GM21447 (cell line): ENCODE data around the gene MKRN2.

Experiments
- ATAC-seq: cut with Tn5 transposase; IDR thresholded peaks from one replicate; pipeline ENCODE4 v1.9.1; 2021; ENCODE audit not compliant: unreplicated experiment

The MKRN2 gene

DNA sequence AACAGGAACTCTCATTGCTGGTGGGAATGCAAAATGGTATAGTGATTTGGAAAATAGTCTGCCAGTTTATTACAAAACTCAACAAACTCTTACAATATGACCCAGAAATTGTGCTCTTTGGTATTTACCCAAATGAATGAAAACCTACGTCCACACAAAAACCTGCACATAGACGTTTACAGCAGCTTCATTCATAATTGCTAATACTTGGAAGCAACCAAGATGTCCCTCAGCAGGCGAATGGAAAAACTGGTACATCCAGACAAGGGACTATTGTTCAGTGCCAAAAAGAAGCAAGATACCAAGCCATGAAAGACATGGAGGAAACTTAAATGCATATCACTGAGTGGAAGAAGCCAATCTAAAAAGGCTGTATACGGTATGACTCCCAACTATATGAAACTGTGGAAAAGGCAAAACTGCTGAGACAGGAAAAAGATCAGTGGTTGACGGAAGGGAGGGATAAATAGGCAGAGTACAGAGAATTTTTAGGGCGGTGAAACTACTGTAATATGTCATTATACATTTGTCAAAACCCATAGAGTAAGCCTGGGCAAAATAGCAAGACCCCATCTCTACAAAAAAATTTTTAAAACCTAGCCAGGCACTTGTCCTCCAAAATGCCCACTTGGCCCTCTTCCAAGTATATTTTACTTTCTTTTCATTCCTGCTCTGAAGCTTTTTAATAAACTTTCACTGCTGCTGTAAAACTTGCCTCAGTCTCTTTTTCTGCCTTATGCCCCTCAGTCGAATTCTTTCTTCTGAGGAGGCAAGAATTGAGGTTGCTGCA lies 6.7 kb upstream of the MKRN2 start:
- no peak for ATAC-seq

DNA sequence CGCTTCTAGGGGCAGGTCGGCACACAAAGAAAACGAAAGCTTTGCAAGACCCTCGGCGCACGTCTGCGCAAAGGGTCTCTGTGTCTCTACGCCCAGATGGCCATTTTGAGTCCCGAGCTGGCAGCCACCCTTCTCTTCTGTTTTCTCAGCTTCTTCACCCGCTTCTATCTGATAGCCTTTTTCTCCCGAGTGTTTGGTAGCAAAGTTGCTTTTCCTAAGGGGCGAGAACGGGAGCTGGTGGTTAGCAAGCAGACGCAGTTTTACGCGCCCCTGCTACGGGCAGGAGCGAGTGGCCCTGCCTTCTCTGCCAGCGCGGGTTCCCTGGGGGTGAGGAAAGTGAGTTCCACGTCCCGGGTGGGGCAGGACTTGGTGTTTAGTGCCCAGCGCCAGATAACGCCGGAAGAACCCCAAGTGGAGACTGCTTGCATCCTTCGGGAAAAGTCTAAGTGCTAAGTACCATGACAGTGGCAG lies 2.9 kb upstream of the MKRN2 start:
- no peak for ATAC-seq

DNA sequence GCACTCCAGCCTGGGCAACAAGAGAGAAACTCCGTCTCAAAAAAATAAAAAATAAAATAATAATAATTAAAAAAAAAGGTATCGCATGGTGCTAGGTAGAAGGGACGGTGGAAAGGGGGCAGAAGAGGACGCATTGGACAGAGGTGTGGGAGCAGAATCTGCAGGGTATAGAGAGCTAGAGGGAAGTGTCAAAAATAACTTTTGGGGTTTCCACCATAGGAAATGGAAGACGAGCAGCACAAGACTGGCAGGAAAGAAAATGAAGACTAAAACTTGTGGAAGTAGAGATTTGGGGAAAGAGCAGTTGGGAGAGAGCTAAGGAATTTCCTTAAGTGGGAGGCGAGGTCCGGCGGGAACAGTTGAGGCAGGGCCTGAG lies 585 bp upstream of the MKRN2 start:
- no peak for ATAC-seq

DNA sequence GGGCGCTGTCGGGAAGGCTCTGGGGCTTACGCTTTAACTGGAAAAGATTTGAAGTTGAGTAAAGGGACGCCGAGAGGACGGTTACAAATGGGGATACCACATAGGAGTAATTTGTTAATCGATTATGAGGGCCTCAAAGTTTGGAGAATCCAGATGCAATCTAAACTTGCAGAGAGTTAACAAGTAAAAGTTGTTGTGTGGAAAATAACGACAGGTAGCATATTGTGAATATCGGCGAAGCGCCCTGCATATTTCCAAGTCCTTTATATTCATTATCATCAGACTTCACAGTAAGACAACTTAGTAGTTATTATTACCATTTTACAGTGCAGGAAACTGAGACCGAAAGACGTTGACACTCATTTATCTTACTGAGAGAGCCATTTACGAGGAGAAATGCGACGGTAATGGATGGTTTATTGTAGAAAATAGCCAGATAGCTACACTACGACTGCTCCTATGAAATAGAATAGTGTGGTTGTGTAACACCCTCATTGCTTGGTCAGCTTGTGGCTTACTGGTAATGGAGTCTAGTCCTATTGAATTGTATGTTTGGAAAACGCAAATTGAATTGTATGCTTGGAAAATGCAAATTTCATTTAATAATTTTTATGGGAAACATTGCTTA lies 700 bp downstream of the MKRN2 start:
- ATAC-seq: no peak

DNA sequence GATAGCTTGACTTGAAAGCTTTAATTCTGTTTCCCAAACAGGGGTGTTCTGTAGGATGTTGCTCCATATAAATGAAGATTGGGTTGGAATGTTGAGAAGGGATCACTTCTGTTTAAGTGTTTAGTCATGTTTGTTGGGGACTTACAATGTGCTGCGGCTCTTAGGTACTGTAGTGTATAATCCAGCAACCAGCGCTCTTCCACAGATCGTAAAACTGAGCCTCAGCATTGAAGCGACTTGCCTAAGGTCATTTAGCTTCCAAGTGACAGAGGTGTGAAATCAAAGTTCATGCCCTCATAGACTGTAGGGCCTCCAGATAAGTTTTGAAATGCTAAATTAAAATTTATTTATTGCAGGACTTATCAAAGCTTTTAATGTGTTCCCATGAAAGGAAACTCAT lies 1.8 kb downstream of the MKRN2 start:
- ATAC-seq: no peak

DNA sequence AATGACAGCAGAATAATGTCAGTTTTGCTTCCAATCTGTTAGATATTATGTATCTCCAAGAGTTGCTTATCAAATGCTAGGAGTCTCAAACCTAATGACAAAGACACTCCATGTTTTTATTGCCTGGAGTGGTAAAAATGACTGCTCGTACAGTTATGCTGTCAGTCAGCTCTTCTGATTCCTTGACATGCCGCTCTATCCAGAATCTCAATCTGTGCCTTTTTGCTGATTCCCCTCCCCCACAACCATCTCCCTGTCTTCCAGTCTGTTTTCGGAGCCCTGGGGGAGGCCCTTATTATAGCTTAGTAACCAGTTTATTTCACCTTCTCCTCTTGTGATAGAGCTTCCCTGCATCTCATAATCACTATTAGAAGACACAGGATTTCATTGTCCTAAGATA lies 2.6 kb downstream of the MKRN2 start:
- ATAC-seq: no peak

DNA sequence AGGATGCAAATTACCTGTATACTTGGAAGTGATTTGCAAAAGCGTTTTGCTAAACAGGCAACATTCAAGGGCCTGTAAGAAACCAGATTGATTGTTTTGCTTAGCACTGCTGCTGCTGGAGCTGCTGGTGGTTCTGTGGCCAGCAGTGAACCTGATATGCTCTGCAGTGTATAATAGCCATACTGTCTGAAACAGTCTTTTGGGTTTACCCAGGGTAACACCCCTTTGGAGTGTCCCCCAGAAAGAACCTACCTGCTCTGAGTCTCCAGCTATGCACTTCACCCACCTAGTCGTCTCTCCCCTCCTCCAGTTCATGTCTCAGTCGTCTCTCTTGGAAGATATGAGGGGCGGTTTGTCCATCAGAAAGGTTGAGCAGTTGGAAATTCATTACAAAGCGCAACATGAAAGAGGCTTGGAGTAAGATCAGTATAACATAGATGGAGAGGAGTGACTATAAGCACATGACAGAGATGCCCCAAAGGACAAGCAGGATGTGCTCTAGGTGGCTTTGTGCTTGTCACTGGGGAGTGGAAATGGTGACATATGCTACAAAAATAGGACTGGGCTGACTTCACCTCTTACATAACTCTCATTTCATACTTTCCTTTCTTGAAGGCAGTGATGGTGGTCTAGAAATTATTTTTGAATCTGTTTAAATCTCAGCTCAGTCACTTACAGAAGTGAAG lies 3.8 kb downstream of the MKRN2 start:
- peak; percentile 53 for ATAC-seq

DNA sequence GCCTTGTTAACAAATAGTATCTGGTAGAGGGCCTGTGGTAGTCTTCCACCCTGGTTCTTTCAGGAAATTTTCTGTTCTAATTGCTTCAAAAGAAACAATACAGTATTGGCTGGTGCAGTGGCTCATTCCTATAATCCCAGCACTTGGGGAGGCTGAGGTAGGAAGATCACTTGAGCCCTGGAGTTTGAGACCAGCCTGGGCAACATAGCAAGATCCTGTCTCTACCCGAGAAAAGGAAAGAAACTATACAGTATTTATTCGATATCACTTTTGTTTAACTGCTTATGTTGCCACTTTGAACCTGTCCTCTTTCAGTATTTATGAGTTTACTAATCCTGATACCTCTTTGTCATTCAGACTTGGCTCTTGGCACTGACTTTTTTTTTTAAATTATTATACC lies 4.5 kb downstream of the MKRN2 start:
- ATAC-seq: no peak

DNA sequence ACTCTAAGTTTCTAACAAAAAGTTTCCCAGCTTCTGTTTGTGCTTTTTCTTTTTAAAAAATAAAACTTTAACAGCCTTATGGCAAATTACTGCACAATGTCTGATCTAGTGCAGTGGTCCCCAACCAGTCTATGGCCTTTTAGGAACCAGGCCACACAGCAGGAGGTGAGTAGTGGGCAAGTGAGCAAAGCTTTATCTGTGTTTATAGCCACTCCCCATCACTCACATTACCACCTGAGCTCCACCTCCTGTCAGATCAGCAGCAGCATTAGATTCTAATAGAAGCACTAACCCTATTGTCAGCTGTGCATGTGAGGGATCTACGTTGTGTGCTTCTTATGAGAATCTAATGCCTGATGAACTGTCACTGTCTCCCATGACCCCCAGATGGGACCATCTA lies 5.6 kb downstream of the MKRN2 start:
- no peak for ATAC-seq

DNA sequence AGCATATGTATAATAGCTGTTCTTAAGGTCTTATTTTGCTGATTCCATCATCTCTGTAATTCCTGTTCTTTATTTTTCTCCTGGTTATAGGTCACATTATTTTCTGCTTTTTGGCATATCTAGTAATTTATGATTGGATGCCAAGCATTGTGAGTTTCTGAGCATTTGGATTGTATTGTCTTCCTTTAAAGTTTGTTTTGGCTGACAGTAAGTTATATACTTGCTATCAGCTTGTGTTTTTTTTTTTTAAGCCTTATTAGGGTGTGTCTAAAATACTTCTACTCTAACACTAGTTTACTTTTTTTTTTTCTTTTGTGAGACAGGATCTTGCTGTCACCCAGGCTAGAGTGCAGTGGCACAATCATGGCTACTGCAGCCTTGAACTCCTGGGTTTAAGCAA lies 10.1 kb downstream of the MKRN2 start:
- no peak for ATAC-seq

DNA sequence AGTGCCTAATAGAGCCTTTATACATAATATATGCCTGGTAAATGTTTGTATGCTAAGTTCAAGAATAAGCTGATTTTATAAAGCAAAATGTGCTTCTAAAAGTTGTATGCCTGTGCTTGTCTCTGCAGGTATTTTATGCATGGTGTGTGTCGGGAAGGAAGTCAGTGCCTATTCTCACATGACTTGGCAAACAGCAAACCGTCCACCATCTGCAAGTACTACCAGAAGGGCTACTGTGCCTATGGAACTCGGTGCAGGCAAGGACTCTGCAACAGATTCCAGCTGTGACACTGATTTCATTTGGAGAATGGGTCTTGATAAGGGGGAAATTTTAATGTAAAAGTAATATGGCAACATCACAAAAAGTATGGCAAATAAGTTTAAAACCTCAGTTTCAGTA lies 11.9 kb downstream of the MKRN2 start:
- ATAC-seq: no peak

DNA sequence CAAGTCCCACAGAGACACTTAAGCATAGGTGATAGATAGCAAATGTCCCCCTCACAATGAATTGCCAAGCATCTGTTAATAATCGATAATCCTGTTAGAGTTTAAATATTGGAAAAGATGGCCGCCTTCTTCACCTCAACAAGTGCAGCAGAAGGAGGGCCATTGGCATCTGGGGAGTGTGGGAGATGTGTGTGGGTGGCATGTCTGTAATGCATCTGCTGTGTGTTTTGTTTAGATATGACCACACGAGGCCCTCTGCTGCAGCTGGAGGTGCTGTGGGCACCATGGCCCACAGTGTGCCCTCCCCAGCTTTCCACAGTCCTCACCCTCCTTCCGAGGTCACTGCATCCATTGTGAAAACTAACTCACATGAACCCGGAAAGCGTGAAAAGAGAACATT lies 12.9 kb downstream of the MKRN2 start:
- ATAC-seq: no peak

DNA sequence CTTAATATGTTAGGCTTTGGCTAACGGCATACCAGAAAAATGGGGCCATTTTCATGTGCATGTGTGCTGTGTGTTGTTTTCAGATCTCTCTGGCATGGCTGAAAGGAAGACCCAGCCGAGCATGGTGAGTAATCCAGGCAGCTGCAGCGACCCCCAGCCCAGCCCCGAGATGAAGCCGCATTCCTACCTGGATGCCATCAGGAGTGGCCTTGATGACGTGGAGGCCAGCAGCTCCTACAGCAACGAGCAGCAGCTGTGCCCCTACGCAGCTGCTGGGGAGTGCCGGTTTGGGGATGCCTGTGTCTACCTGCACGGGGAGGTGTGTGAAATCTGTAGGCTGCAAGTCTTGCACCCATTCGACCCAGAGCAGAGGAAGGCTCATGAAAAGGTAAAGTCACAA lies 15.1 kb downstream of the MKRN2 start:
- ATAC-seq: no peak

DNA sequence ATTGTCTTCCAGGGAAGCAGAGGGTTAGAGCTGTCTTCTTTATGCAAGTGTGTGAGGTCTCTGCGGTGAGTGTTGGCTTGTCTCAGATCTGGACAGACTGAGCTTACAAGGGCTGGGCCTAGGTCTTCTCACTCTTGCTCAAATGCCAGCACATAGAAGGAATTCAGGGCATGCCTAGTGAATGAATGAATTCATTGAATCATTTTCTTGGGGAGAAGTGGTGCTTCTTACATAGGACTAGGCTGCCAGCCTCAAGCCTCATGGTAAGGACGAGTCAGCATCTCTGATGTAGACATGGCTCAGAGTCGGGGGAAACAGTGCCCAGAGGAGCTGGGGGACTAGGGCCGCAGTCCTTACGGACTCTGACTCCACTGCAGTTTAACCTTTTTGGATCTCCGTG lies 17.2 kb downstream of the MKRN2 start:
- no peak for ATAC-seq

DNA sequence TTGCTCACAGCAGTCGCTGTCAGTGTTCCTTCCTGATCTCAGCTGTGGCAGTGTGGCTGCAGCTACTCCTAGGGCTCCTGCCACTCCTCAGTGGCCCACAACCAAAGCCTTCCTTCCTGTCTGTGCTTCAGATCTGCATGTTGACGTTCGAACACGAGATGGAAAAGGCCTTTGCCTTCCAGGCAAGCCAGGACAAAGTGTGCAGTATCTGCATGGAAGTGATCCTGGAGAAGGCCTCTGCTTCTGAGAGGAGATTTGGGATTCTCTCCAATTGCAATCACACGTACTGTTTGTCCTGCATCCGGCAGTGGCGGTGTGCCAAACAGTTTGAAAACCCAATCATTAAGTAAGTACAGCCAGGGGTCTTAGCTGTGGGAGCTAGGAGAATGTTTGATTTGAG lies 17.8 kb downstream of the MKRN2 start:
- no peak for ATAC-seq

DNA sequence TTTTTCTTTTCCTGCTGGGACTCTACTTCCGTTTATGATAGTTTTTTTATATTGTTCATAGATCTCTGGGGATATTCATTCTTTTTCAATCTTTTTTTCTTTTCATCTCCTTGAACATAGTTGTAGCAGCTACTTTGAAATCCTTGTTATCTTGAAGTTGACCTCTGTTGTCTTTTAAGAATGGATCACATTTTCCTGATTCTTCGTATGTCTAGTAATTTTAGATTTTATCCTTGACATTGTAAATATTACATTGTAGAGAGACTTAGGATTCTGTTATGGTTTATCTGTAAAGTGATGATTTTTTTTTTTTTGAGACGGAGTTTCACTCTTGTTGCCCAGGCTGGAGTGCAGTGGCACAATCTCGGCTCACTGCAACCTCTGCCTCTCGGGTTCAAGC lies 20.5 kb downstream of the MKRN2 start:
- no peak for ATAC-seq

DNA sequence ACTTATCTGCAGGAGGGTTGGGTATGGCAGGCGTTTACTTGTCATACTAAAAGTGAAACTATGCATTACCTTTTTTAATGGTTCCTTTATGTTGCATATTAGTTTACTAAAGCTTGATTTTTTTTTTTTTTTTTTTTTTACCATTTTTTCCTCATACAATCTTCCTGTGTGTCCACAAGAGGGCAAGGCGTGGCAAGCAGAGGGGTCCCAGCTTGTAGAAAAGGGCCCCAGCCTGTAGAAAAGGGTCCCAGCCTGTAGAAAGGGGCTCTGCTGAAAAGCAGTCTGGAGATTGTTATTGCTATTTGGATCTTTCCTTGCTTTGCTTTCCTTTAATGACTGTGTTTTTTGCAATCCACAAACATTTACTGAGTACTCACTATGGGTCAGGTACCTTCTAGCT lies 21.9 kb downstream of the MKRN2 start:
- ATAC-seq: no peak

DNA sequence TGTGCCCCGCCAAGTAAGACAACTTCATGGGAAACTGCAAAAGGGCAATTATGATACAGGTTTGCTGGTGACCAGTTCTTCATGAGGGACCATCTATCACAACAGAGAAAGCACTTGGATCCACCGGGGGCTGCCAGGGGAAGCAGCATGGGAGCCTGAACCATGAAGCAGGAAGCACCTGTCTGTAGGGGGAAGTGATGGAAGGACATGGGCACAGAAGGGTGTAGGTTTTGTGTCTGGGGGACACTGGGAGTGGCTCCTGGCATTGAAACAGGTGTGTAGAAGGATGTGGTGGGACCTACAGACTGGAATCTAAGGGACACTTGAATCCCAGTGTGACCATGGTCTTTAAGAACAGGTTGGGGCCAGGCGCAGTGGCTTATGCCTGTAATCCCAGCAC lies 22.6 kb downstream of the MKRN2 start:
- ATAC-seq: no peak

DNA sequence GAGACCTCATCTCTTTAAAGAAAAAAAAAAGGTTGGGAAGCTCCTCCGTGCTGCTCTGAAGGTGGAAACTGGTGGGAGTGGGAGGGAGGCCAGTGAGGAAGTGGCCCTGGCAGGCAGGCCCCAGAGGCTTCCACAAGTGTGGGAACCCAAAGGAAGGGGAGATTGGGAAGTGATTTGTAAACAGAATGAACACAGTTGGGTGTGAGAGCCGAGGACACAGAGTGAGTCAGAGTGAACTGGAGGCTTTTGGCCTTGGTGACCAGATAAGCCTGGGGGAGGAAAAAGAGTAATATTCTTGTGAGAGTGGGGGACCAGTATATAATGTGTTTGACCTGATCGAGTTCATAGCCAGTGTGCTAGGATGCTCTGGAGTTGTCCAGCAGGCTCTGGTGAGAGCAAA lies 23.0 kb downstream of the MKRN2 start:
- ATAC-seq: no peak

DNA sequence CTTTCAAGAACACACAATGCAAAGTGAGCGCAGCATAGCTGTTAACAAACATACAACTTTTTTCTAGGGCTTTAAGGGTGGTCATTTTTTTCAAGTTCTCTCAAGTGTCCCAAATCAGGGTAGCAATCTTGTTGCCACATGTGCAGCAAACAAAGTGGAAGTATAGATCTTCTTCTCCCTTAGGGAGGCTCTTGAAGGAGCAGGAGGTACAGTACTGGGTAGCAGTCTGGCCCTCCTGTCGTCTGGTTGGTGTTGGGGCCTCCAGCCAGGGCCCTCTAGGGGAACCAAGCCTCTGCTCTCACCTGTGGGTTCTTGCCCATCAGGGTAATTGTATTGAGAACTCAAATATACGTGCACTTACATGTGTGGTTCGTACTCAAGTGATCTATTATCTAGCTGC lies 25.8 kb downstream of the MKRN2 start:
- no peak for ATAC-seq

DNA sequence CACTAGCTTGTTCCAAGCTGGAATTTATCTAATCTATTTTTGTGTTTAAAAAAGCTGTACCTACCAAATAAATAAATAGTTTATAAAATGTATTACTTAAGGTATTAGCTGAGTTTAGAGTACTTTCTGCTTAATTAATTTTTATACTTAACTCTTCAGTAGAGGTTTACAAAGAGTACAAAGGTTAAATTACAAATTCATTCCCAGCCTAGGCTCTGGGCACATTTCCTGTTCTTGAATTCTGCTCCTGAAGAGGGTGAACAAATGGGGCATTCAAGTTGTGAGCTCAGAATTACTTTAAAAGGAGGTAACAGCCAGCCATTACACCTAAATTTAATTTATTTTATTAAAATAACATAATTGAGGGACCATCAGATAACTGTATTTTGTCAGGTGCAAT lies 26.4 kb downstream of the MKRN2 start:
- no peak for ATAC-seq

DNA sequence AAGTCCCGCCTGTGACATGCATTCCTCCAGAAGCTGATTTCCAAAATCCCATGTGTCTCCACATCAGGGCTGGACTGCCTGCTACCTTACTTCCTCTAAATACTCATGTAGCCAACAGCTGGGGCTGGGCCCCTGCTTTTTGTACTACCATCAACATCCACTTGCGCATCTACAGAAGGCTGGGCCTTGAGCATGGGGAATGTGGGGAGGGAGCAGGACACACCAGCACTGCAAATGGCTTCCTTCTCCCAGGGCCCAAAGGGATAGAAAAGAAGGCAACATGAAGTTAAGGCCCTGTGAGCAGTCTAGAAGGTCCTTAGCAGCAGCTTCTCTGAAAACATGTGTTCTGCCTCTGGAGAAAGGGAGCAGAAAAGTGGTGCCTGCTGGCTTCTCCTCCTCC lies 27.2 kb downstream of the MKRN2 start:
- ATAC-seq: no peak
